Left lobe of liver (tissue), 2 donors: Measurements from ENCODE around the gene ZAR1L. TPM values are rescaled to one million over a fixed set of nuclear protein-coding genes. Genes with fewer than 3 reads are reported as not detected.

ENCODE experiments used
- ATAC-seq: fragments of 200-7000 bp; cut with Tn5 transposase; one replicate; pipeline ENCODE4 v1.9.1; 2020; ENCODE audit warnings: mild to moderate bottlenecking, moderate library complexity
- DNase-seq: peaks from one replicate; pipeline ENCODE4 v3.0.0-alpha.2; 2020; ENCODE audit warnings: low spot score
- total RNA-seq: library from RNA; stranded (reverse); gene quantifications from one replicate; pipeline ENCODE4 v1.2.1, GENCODE V29; 2021
- donor health status: DM: no; HTN: no; CAD: no; lungs with moderate emphysema.
- donor health status: DM: no; HTN: yes; CAD: no.

ZAR1L gene
- total RNA-seq, 1 donor from 2014 or later = not detected

DNA sequence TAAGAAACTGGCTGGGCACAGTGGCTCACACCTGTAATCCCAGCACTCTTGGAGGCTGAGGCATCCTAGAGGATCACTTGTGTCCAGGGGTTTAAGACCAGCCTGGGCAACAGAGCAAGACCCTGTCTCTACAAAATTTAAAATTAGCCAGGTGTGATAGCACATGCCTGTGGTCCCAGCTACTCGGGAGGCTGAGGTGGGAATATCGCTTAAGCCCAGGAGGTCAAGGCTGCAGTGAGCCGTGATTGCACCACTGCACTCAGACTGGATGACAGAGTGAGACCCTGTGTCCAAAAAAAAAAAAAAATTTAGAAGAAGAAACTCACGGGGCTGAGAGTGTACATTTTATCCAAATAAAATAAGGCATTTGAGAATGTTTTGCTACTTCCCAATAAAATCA lies 58.9 kb downstream of the ZAR1L start:
- ATAC-seq (no peak), DNase-seq (no peak)

DNA sequence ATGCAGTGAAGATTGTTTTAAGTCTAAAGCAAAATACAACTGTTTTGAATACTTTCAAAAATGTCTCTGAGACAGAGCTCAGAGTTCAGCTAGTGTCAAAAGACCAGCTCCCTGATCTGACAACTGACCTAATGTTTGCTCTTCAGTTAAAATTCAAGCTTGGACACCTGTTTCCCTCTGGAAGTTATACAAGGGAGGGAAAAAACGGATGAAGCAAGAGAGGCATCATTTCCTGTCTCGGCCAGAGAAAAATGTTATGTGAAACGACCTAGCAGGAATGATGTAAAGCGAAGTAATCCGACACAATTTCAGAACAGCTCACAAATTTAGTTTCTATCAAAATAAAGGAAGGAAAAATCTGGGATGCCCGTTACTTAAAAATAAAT lies 59.4 kb downstream of the ZAR1L start:
- no peak for DNase-seq

DNA sequence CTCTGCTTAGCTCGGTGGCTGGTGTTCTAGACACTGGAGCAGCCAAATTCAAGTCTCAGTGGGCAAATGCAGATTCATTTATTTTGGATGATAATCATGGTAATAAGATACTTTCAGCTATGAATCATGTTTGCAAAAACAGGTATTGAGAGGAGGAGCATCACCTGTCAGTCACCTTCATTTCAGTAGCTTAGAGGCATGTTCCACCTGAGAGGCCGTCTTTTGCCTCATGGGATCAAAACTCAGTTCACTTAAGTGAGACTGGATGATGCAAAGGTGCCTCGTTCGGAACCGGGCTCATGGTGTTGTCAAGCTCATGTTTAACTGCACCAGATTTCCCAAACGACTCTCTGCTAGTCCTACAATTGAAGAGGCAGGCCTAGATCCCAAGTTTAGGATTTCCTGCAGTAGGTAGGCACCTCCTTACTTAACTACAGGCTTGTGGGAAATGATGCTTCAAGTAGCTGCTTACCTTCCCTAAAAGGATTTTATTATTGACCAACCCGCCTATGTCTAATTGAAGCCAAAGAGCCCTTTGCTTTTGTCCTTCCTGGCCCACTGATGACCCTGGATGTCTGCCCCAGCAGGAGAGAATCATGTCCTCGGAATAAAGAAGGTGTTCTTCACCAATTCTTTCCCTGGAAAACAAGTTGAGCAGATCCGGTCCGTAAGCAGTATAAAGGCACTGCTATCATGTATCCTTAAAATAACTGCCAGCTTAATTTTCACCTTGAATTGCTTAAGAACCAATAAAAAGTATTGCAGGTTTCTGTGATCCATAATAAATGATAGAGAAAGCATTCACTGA lies 60.0 kb downstream of the ZAR1L start:
- peak; percentile 38 for ATAC-seq
- DNase-seq = no peak

More for the DNA sequence above, 59.4 kb downstream of the ZAR1L start:
- ATAC-seq = peak; percentile 81

DNA sequence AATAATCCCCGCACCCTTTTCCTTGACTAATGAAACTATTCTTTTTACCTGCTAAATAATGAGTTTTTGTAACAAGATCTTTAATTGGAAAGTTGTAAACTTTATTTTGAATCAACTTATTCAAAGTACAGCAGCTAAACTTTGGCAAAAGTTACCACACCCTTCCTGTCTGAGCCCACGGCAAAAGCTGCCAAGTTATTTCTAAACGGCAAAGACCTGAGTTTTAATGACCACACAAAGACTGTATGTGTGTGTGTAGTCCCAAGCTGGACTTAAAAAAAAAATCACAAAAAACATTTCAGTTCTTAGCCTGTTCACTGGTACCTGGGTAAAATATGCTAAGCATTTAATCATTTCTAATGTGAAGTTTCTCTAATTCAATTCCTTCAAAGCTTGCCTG lies 60.7 kb downstream of the ZAR1L start:
- peak; percentile 53 for ATAC-seq
- no peak for DNase-seq

DNA sequence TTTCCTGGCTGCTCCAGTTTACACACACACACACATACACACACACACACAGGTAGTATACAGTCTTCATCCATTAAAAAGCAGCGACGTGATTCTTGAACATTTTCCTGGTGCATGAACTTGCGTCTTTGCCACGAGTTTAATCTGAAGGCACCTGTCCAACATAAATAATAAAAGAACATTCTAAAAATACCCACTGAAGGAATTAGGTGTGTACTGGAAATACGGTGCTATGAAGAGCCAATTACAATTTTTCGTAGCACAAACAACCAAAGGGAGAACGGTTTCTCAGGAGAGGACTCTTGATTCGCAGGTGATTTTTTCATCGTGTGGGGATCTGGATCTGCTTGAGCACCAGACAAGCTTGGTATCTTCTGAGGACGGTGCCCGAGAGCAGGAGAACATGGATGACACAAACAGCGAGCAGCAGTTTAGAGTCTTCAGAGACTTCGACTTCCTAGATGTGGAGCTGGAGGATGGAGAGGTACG lies 61.2 kb downstream of the ZAR1L start:
- DNase-seq = no peak
- ATAC-seq = peak; percentile 52

Other genes with a start within 250 kb of the ZAR1L start
- gene BRCA2, start 145 bp upstream of the ZAR1L start, total RNA-seq = 0.53 TPM
- 45.9 TPM for gene N4BP2L1, start 112.8 kb upstream of the ZAR1L start, total RNA-seq
- 47.5 TPM for gene N4BP2L2, start 223.4 kb upstream of the ZAR1L start, total RNA-seq